GM23338 (cell line): ENCODE measurements around the gene NFIB. TPM values are rescaled to one million over a fixed set of nuclear protein-coding genes. Genes with fewer than 3 reads are reported as not detected.

ENCODE experiments used
- ATAC-seq: fragments of 200-7000 bp; cut with Tn5 transposase; 3 replicates; pipeline ENCODE4 v1.9.1; 2020
- DNase-seq: peaks from one replicate; pipeline ENCODE4 v3.0.0-alpha.2; 2015; ENCODE audit warnings: low spot score
- H2AFZ ChIP-seq: fragments of 200-600 bp; sonication (generic); 2 replicates; pipeline ENCODE4 v1.8.0; 2016; ENCODE audit warnings: antibody characterized with exemption, mild to moderate bottlenecking, moderate library complexity
- H3F3A ChIP-seq: fragments of 200-600 bp; sonication (generic); replicated peaks from 2 replicates; pipeline ENCODE4 v1.8.0; 2017; ENCODE audit warnings: antibody characterized with exemption, mixed run types, low read depth
- H3K27ac ChIP-seq: fragments of 200-600 bp; sonication (generic); 2 replicates; pipeline ENCODE4 v1.6.1; 2016; ENCODE audit warnings: low read depth
- H3K27me3 ChIP-seq: fragments of 200-600 bp; sonication (generic); 2 replicates; pipeline ENCODE4 v1.8.0; 2016; ENCODE audit warnings: mild to moderate bottlenecking, mixed run types, moderate library complexity; ENCODE audit not compliant: insufficient read depth
- H3K36me3 ChIP-seq: fragments of 200-600 bp; sonication (generic); 2 replicates; pipeline ENCODE4 v1.8.0; 2016; ENCODE audit warnings: mild to moderate bottlenecking; ENCODE audit not compliant: insufficient read depth
- H3K4me1 ChIP-seq: fragments of 200-600 bp; sonication (generic); 2 replicates; pipeline ENCODE4 v1.8.0; 2016; ENCODE audit warnings: mild to moderate bottlenecking, moderate library complexity; ENCODE audit not compliant: insufficient read depth
- H3K4me2 ChIP-seq: fragments of 200-600 bp; sonication (generic); 2 replicates; pipeline ENCODE4 v1.7.1; 2017; ENCODE audit warnings: mixed run types
- H3K4me3 ChIP-seq: fragments of 200-600 bp; sonication (generic); 2 replicates; pipeline ENCODE4 v1.6.1; 2016; ENCODE audit warnings: mixed run types
- H3K79me2 ChIP-seq: fragments of 200-600 bp; sonication (generic); replicated peaks from 2 replicates; pipeline ENCODE4 v1.8.0; 2017; ENCODE audit warnings: mild to moderate bottlenecking; ENCODE audit not compliant: insufficient read depth
- H3K9me2 ChIP-seq: fragments of 200-600 bp; sonication (generic); 2 replicates; pipeline ENCODE4 v1.8.0; 2017; ENCODE audit not compliant: insufficient read depth
- H4K20me1 ChIP-seq: fragments of 200-600 bp; sonication (generic); replicated peaks from 2 replicates; pipeline ENCODE4 v1.8.0; 2017; ENCODE audit warnings: mild to moderate bottlenecking; ENCODE audit not compliant: insufficient read depth
- H3K27ac Mint-ChIP-seq: 2 replicates; pipeline ENCODE4 v1.8.0; 2020; ENCODE audit warnings: inconsistent platforms, mild to moderate bottlenecking, moderate library complexity, mixed read lengths
- H3K27me3 Mint-ChIP-seq: 3 replicates; pipeline ENCODE4 v1.8.0; 2022; ENCODE audit warnings: low read depth, mild to moderate bottlenecking, moderate library complexity, mixed read lengths, inconsistent platforms; ENCODE audit not compliant: insufficient read depth, poor library complexity
- H3K36me3 Mint-ChIP-seq: 3 replicates; pipeline ENCODE4 v1.8.0; 2021; ENCODE audit warnings: low read depth, mild to moderate bottlenecking, inconsistent platforms, moderate library complexity, mixed read lengths
- H3K4me1 Mint-ChIP-seq: 3 replicates; pipeline ENCODE4 v1.8.0; 2020; ENCODE audit warnings: mild to moderate bottlenecking, inconsistent platforms, mixed read lengths
- H3K4me3 Mint-ChIP-seq: 3 replicates; pipeline ENCODE4 v1.8.0; 2021; ENCODE audit warnings: moderate library complexity, mild to moderate bottlenecking, inconsistent platforms, mixed read lengths
- H3K9me3 Mint-ChIP-seq: 3 replicates; pipeline ENCODE4 v1.8.0; 2020; ENCODE audit warnings: moderate library complexity, mild to moderate bottlenecking, inconsistent platforms, mixed read lengths
- CREB1 ChIP-seq: fragments of 250-450 bp; sonication (Bioruptor Pico); IDR thresholded peaks from 2 replicates; pipeline ENCODE4 v1.5.0; 2020; ENCODE audit warnings: low read depth, mild to moderate bottlenecking, moderate library complexity
- EZH2 ChIP-seq: fragments of 200-600 bp; sonication (generic); IDR thresholded peaks from one replicate; pipeline ENCODE4 v1.8.0; 2017; ENCODE audit warnings: antibody characterized with exemption, mild to moderate bottlenecking, low read depth; ENCODE audit not compliant: unreplicated experiment
- EZH2phosphoT487 ChIP-seq: fragments of 200-600 bp; sonication (generic); IDR thresholded peaks from one replicate; pipeline ENCODE4 v1.8.1; 2018; ENCODE audit warnings: antibody characterized with exemption; ENCODE audit not compliant: unreplicated experiment
- JUNB ChIP-seq: IDR thresholded peaks from one replicate; pipeline ENCODE4 v1.6.1; 2016; ENCODE audit warnings: antibody characterized with exemption; ENCODE audit not compliant: unreplicated experiment
- NANOG ChIP-seq: IDR thresholded peaks from 2 replicates; pipeline ENCODE4 v1.6.1; 2016; ENCODE audit warnings: antibody characterized with exemption, borderline replicate concordance
- POLR2AphosphoS5 ChIP-seq: IDR thresholded peaks from 2 replicates; pipeline ENCODE4 v1.6.1; 2016; ENCODE audit warnings: antibody characterized with exemption, low read depth
- STAT1 ChIP-seq: IDR thresholded peaks from one replicate; pipeline ENCODE4 v1.6.1; 2016; ENCODE audit warnings: antibody characterized with exemption; ENCODE audit not compliant: unreplicated experiment
- ZNF114 ChIP-seq: fragments of 250-450 bp; sonication (Bioruptor Pico); IDR thresholded peaks from 2 replicates; pipeline ENCODE4 v1.5.0; 2020; ENCODE audit warnings: mild to moderate bottlenecking, moderate library complexity
- ZNF331 ChIP-seq: fragments of 250-450 bp; sonication (Bioruptor Pico); IDR thresholded peaks from 2 replicates; pipeline ENCODE4 v1.5.0; 2020; ENCODE audit warnings: low read depth, mild to moderate bottlenecking, moderate library complexity
- polyA plus RNA-seq: library from polyadenylated mRNA; unstranded; fragments of >200 nt; fragmentation: Nextera tagmentation; extraction: Ambion mirVana; gene quantifications from 2 replicates; pipeline ENCODE4 v1.2.1, GENCODE V29; 2016
- total RNA-seq: library from RNA; depleted of rRNA; stranded (reverse); fragments of >200 nt; shearing (Covaris generic); gene quantifications from 2 replicates; pipeline ENCODE4 v1.2.3, GENCODE V29; 2014
- TF ChIP-seq, protein P1 (sequence below), 2 experiments: fragments of 200-600 bp in 1 of 2; sonication (generic) in 1 of 2; conservative IDR thresholded peaks; 2 replicates each; pipeline versions ENCODE4 v1.5.1 to v1.6.1; 2016 to 2017; ENCODE audit warnings: antibody characterized with exemption in 2 of 2, low read depth in 2 of 2, mild to moderate bottlenecking in 2 of 2, moderate library complexity in 1 of 2
- TF ChIP-seq, protein P2 (sequence below): fragments of 250-450 bp; sonication (Bioruptor Pico); IDR thresholded peaks from 2 replicates; pipeline ENCODE4 v1.5.0; 2020; ENCODE audit warnings: mild to moderate bottlenecking, moderate library complexity
- TF ChIP-seq, protein P3 (sequence below): IDR thresholded peaks from 2 replicates; pipeline ENCODE4 v1.6.1; 2016; ENCODE audit warnings: antibody characterized with exemption
- TF ChIP-seq, protein P4 (sequence below): IDR thresholded peaks from one replicate; pipeline ENCODE4 v1.6.1; 2018; ENCODE audit warnings: antibody characterized with exemption; ENCODE audit not compliant: unreplicated experiment

NFIB gene
- total and polyA plus RNA-seq, 2 experiments from 2014 or later: 3.9 to 4.7 TPM

DNA sequence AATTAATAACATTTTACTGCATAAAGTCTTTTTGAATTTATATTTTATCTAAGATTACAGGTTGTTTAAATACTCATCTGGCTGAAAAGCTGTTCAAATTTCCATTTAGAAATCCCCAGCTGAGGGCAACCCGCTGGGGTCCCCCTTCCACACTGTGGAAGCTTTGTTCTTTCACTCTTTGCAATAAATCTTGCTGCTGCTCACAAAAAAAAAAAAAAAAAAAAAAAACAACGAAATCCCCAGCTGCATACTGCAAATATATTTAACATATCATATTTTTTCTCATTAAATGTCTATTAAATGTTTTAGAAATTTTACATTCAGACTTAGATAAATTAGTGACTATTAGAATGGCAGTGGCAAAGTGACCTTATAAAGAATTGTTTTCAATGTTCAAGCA lies 172.2 kb downstream of the NFIB start:
- no peak for ATAC-seq
- Histone ChIP-seq H3K4me3 (no peak overlapping the region), H3K79me2 (no peaks in the 10 kb centered on the region), H3F3A (no peaks in the 10 kb centered on the region), H3K4me1 (no peaks in the 10 kb centered on the region), H3K4me2 (no peak overlapping the region), H3K36me3 (no peaks in the 10 kb centered on the region), H3K27ac (no peak overlapping the region), H2AFZ (no peak overlapping the region), H3K9me2 (no peaks in the 10 kb centered on the region), H4K20me1 (no peaks in the 10 kb centered on the region), H3K27me3 (no peaks in the 10 kb centered on the region)
- Mint-ChIP-seq H3K9me3 (no peaks in the 10 kb centered on the region), H3K4me1 (peaks cover 5% of the 10 kb centered on the region; the same call in 2 of the 3 replicates), H3K36me3 (no peaks in the 10 kb centered on the region), H3K4me3 (no peak overlapping the region), H3K27me3 (no peaks in the 10 kb centered on the region), H3K27ac (no peak overlapping the region)
- DNase-seq: no peak
- TF ChIP-seq, protein P1, sequence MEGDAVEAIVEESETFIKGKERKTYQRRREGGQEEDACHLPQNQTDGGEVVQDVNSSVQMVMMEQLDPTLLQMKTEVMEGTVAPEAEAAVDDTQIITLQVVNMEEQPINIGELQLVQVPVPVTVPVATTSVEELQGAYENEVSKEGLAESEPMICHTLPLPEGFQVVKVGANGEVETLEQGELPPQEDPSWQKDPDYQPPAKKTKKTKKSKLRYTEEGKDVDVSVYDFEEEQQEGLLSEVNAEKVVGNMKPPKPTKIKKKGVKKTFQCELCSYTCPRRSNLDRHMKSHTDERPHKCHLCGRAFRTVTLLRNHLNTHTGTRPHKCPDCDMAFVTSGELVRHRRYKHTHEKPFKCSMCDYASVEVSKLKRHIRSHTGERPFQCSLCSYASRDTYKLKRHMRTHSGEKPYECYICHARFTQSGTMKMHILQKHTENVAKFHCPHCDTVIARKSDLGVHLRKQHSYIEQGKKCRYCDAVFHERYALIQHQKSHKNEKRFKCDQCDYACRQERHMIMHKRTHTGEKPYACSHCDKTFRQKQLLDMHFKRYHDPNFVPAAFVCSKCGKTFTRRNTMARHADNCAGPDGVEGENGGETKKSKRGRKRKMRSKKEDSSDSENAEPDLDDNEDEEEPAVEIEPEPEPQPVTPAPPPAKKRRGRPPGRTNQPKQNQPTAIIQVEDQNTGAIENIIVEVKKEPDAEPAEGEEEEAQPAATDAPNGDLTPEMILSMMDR (conservative IDR thresholded peaks at IDR 0.05; ENCODE audit: low read depth in 2 of 2): no peak
- TF ChIP-seq EZH2: no peak
- no peak for TF ChIP-seq CREB1
- no peak for TF ChIP-seq ZNF331 (CRISPR knock-in tag)
- no peak for TF ChIP-seq STAT1
- TF ChIP-seq JUNB: no peak
- TF ChIP-seq NANOG: no peak
- no peak for TF ChIP-seq EZH2phosphoT487
- no peak for TF ChIP-seq POLR2AphosphoS5
- TF ChIP-seq ZNF114: no peak
- TF ChIP-seq, protein P2, sequence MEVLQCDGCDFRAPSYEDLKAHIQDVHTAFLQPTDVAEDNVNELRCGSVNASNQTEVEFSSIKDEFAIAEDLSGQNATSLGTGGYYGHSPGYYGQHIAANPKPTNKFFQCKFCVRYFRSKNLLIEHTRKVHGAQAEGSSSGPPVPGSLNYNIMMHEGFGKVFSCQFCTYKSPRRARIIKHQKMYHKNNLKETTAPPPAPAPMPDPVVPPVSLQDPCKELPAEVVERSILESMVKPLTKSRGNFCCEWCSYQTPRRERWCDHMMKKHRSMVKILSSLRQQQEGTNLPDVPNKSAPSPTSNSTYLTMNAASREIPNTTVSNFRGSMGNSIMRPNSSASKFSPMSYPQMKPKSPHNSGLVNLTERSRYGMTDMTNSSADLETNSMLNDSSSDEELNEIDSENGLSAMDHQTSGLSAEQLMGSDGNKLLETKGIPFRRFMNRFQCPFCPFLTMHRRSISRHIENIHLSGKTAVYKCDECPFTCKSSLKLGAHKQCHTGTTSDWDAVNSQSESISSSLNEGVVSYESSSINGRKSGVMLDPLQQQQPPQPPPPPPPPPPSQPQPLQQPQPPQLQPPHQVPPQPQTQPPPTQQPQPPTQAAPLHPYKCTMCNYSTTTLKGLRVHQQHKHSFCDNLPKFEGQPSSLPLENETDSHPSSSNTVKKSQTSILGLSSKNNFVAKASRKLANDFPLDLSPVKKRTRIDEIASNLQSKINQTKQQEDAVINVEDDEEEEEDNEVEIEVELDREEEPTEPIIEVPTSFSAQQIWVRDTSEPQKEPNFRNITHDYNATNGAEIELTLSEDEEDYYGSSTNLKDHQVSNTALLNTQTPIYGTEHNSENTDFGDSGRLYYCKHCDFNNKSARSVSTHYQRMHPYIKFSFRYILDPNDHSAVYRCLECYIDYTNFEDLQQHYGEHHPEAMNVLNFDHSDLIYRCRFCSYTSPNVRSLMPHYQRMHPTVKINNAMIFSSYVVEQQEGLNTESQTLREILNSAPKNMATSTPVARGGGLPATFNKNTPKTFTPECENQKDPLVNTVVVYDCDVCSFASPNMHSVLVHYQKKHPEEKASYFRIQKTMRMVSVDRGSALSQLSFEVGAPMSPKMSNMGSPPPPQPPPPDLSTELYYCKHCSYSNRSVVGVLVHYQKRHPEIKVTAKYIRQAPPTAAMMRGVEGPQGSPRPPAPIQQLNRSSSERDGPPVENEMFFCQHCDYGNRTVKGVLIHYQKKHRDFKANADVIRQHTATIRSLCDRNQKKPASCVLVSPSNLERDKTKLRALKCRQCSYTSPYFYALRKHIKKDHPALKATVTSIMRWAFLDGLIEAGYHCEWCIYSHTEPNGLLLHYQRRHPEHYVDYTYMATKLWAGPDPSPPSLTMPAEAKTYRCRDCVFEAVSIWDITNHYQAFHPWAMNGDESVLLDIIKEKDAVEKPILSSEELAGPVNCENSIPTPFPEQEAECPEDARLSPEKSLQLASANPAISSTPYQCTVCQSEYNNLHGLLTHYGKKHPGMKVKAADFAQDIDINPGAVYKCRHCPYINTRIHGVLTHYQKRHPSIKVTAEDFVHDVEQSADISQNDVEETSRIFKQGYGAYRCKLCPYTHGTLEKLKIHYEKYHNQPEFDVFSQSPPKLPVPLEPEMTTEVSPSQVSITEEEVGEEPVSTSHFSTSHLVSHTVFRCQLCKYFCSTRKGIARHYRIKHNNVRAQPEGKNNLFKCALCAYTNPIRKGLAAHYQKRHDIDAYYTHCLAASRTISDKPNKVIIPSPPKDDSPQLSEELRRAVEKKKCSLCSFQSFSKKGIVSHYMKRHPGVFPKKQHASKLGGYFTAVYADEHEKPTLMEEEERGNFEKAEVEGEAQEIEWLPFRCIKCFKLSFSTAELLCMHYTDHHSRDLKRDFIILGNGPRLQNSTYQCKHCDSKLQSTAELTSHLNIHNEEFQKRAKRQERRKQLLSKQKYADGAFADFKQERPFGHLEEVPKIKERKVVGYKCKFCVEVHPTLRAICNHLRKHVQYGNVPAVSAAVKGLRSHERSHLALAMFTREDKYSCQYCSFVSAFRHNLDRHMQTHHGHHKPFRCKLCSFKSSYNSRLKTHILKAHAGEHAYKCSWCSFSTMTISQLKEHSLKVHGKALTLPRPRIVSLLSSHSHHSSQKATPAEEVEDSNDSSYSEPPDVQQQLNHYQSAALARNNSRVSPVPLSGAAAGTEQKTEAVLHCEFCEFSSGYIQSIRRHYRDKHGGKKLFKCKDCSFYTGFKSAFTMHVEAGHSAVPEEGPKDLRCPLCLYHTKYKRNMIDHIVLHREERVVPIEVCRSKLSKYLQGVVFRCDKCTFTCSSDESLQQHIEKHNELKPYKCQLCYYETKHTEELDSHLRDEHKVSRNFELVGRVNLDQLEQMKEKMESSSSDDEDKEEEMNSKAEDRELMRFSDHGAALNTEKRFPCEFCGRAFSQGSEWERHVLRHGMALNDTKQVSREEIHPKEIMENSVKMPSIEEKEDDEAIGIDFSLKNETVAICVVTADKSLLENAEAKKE: no peak
- TF ChIP-seq, protein P3, sequence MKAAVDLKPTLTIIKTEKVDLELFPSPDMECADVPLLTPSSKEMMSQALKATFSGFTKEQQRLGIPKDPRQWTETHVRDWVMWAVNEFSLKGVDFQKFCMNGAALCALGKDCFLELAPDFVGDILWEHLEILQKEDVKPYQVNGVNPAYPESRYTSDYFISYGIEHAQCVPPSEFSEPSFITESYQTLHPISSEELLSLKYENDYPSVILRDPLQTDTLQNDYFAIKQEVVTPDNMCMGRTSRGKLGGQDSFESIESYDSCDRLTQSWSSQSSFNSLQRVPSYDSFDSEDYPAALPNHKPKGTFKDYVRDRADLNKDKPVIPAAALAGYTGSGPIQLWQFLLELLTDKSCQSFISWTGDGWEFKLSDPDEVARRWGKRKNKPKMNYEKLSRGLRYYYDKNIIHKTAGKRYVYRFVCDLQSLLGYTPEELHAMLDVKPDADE: no peak
- TF ChIP-seq, protein P4, sequence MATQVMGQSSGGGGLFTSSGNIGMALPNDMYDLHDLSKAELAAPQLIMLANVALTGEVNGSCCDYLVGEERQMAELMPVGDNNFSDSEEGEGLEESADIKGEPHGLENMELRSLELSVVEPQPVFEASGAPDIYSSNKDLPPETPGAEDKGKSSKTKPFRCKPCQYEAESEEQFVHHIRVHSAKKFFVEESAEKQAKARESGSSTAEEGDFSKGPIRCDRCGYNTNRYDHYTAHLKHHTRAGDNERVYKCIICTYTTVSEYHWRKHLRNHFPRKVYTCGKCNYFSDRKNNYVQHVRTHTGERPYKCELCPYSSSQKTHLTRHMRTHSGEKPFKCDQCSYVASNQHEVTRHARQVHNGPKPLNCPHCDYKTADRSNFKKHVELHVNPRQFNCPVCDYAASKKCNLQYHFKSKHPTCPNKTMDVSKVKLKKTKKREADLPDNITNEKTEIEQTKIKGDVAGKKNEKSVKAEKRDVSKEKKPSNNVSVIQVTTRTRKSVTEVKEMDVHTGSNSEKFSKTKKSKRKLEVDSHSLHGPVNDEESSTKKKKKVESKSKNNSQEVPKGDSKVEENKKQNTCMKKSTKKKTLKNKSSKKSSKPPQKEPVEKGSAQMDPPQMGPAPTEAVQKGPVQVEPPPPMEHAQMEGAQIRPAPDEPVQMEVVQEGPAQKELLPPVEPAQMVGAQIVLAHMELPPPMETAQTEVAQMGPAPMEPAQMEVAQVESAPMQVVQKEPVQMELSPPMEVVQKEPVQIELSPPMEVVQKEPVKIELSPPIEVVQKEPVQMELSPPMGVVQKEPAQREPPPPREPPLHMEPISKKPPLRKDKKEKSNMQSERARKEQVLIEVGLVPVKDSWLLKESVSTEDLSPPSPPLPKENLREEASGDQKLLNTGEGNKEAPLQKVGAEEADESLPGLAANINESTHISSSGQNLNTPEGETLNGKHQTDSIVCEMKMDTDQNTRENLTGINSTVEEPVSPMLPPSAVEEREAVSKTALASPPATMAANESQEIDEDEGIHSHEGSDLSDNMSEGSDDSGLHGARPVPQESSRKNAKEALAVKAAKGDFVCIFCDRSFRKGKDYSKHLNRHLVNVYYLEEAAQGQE: no peak
